SJSA1 (cell line): ENCODE results near the gene TMEM31. TPM values are rescaled to one million over a fixed set of nuclear protein-coding genes. Genes with fewer than 3 reads are reported as not detected.

Source experiments
- DNase-seq, 2 experiments: peaks; one replicate each; pipeline ENCODE4 v3.0.0-alpha.2; 2015 to 2020; ENCODE audit warnings: low spot score in 2 of 2, low read depth in 1 of 2
- H3K27ac ChIP-seq: fragments of 250-450 bp; sonication (Bioruptor Pico); 2 replicates; pipeline ENCODE4 v1.5.1; 2020; ENCODE audit warnings: mild to moderate bottlenecking, moderate library complexity
- H3K27me3 ChIP-seq: fragments of 250-450 bp; sonication (Bioruptor Pico); replicated peaks from 2 replicates; pipeline ENCODE4 v1.5.1; 2020; ENCODE audit warnings: mild to moderate bottlenecking, moderate library complexity
- H3K36me3 ChIP-seq: fragments of 250-450 bp; sonication (Bioruptor Pico); 2 replicates; pipeline ENCODE4 v1.5.1; 2020; ENCODE audit warnings: mild to moderate bottlenecking
- H3K4me1 ChIP-seq: fragments of 250-450 bp; sonication (Bioruptor Pico); replicated peaks from 2 replicates; pipeline ENCODE4 v1.6.1; 2021; ENCODE audit warnings: mild to moderate bottlenecking
- H3K4me3 ChIP-seq: fragments of 250-450 bp; sonication (Bioruptor Pico); 2 replicates; pipeline ENCODE4 v1.5.1; 2020; ENCODE audit warnings: mild to moderate bottlenecking
- H3K9me3 ChIP-seq: fragments of 250-450 bp; sonication (Bioruptor Pico); replicated peaks from 2 replicates; pipeline ENCODE4 v1.5.1; 2020; ENCODE audit warnings: mild to moderate bottlenecking
- total RNA-seq: library from RNA; depleted of rRNA; stranded (reverse); fragments of >200 nt; shearing (Covaris generic); gene quantifications from 2 replicates; pipeline ENCODE4 v1.2.3, GENCODE V29; 2014

Gene TMEM31
- total RNA-seq, 1 experiment from 2014 or later, result not detected

GRCh38 chrX:103688946-103689345, 21.8 kb upstream of the TMEM31 start:
- DNase-seq, result peak in 1 of 2 experiments; percentile 21
- Histone ChIP-seq H3K4me1 (no peaks in the 10 kb centered on the region), H3K9me3 (no peaks in the 10 kb centered on the region), H3K27ac (no peak overlapping the region), H3K36me3 (peaks cover 20% of the 10 kb centered on the region), H3K4me3 (no peak overlapping the region), H3K27me3 (no peaks in the 10 kb centered on the region)

DNA sequence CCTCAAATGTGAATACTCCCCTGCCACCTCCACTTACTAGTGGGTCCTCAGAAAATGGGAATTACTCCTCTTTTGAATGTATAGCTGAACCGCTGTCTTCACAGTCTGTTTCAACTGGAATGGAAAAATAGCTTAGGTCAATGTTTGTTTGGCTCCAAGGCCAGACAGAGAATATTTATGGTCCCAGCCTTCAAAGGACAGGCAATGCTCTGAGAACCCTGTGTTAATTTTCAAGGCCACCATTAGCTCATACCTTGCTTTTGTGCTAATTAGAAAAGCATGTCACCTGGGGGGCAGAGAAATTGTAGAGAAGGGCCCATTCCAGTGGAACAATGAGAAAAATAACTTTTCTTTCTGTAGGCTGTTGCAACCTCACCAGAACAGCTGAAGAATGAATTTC, 19.6 kb upstream of the TMEM31 start:
- no peak overlapping the region for H3K27ac ChIP-seq
- H3K9me3 ChIP-seq, result no peaks in the 10 kb centered on the region
- H3K4me3 ChIP-seq, result no peak overlapping the region
- DNase-seq, result no peak
- no peaks in the 10 kb centered on the region for H3K4me1 ChIP-seq
- no peaks in the 10 kb centered on the region for H3K27me3 ChIP-seq
- peaks cover 3% of the 10 kb centered on the region; the same call in 1 of the 2 replicates for H3K36me3 ChIP-seq

GRCh38 chrX:103697687-103698086, 13.0 kb upstream of the TMEM31 start:
- DNase-seq, result no peak
- H3K9me3 ChIP-seq, result no peaks in the 10 kb centered on the region
- no peak overlapping the region for H3K27ac ChIP-seq
- no peaks in the 10 kb centered on the region for H3K36me3 ChIP-seq
- H3K4me1 ChIP-seq, result no peaks in the 10 kb centered on the region
- no peak overlapping the region for H3K4me3 ChIP-seq
- H3K27me3 ChIP-seq, result no peaks in the 10 kb centered on the region

GRCh38 chrX:103699243-103699642, 11.5 kb upstream of the TMEM31 start:
- Histone ChIP-seq H3K4me1 (no peaks in the 10 kb centered on the region), H3K4me3 (no peak overlapping the region), H3K27me3 (no peaks in the 10 kb centered on the region), H3K9me3 (no peaks in the 10 kb centered on the region), H3K27ac (no peak overlapping the region), H3K36me3 (no peaks in the 10 kb centered on the region)
- no peak for DNase-seq

GRCh38 chrX:103704863-103705262, 5.8 kb upstream of the TMEM31 start:
- Histone ChIP-seq H3K4me3 (no peak overlapping the region), H3K36me3 (no peaks in the 10 kb centered on the region), H3K27me3 (no peaks in the 10 kb centered on the region), H3K4me1 (no peaks in the 10 kb centered on the region), H3K27ac (no peak overlapping the region), H3K9me3 (no peaks in the 10 kb centered on the region)
- DNase-seq, result no peak

DNA sequence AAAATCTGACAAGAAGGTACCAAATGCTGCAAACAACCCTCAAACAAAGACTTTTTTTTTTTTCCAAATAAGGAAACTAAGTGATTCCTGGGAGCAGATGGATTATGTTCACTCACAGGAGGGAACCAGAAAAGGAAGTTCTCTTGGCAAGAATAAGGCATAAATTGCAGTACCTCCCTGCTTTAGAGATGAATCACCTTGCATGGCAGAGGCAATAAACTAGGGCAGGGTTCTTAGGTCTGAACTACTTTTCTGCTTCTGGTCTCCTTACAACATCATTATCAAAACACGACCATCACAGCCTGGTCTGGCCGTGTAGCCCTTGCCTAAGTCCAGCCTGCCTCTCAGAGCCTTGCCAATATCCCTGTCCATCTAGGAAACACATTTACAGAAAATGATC, 6.3 kb downstream of the TMEM31 start:
- H3K9me3 ChIP-seq, result no peaks in the 10 kb centered on the region
- no peaks in the 10 kb centered on the region for H3K27me3 ChIP-seq
- no peaks in the 10 kb centered on the region for H3K4me1 ChIP-seq
- H3K36me3 ChIP-seq, result no peaks in the 10 kb centered on the region
- no peak for DNase-seq
- H3K27ac ChIP-seq, result no peak overlapping the region
- H3K4me3 ChIP-seq, result no peak overlapping the region

DNA sequence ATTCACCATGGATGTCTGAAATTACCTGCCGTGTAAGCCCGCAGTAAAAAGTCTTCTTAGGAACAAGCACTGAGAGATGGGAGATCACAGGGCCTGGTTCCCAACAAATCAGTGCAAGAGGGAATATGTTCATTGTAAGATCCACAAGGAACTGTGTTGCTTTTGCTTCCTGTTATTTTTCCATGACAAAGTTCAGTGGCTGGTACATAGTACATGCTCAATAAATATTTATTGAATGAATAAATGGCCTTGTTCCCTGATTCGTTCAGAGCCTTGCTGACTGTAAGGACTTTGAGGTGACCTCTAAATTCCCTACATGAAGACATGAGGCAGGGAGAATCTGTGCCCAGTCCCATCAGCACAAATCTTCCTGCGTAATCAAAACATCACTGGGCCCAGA, 7.4 kb downstream of the TMEM31 start:
- no peak overlapping the region for H3K27ac ChIP-seq
- no peaks in the 10 kb centered on the region for H3K36me3 ChIP-seq
- no peak overlapping the region for H3K4me3 ChIP-seq
- no peaks in the 10 kb centered on the region for H3K27me3 ChIP-seq
- DNase-seq, result no peak
- no peaks in the 10 kb centered on the region for H3K4me1 ChIP-seq
- H3K9me3 ChIP-seq, result no peaks in the 10 kb centered on the region

- no peaks in the 10 kb centered on the region for H3K27me3 ChIP-seq
- H3K36me3 ChIP-seq, result no peaks in the 10 kb centered on the region
- no peak overlapping the region for H3K4me3 ChIP-seq
- DNase-seq, result no peak
- no peak overlapping the region for H3K27ac ChIP-seq
- H3K9me3 ChIP-seq, result no peaks in the 10 kb centered on the region
- no peaks in the 10 kb centered on the region for H3K4me1 ChIP-seq
These were observed 11.8 kb downstream of the TMEM31 start for GRCh38 chrX:103722505-103722904.

GRCh38 chrX:103726477-103726876, 15.8 kb downstream of the TMEM31 start:
- H3K4me3 ChIP-seq, result no peak overlapping the region

GRCh38 chrX:103727115-103727514, 16.4 kb downstream of the TMEM31 start:
- DNase-seq, result no peak

More at GRCh38 chrX:103726477-103726876, 15.8 kb downstream of the TMEM31 start:
- H3K9me3 ChIP-seq, result no peaks in the 10 kb centered on the region
- no peaks in the 10 kb centered on the region for H3K27me3 ChIP-seq
- H3K4me1 ChIP-seq, result no peaks in the 10 kb centered on the region
- no peaks in the 10 kb centered on the region for H3K36me3 ChIP-seq
- H3K27ac ChIP-seq, result no peak overlapping the region
- no peak for DNase-seq

GRCh38 chrX:103729015-103729414, 18.3 kb downstream of the TMEM31 start:
- Histone ChIP-seq H3K9me3 (no peaks in the 10 kb centered on the region), H3K27me3 (no peaks in the 10 kb centered on the region), H3K36me3 (no peaks in the 10 kb centered on the region), H3K27ac (no peak overlapping the region), H3K4me1 (no peaks in the 10 kb centered on the region), H3K4me3 (no peak overlapping the region)
- DNase-seq, result no peak

More at GRCh38 chrX:103727115-103727514, 16.4 kb downstream of the TMEM31 start:
- Histone ChIP-seq H3K4me1 (no peaks in the 10 kb centered on the region), H3K9me3 (no peaks in the 10 kb centered on the region), H3K27me3 (no peaks in the 10 kb centered on the region), H3K36me3 (no peaks in the 10 kb centered on the region), H3K4me3 (no peak overlapping the region), H3K27ac (no peak overlapping the region)

GRCh38 chrX:103730147-103730795, 19.6 kb downstream of the TMEM31 start:
- Histone ChIP-seq H3K27ac (no peak overlapping the region), H3K27me3 (no peaks in the 10 kb centered on the region), H3K4me3 (no peak overlapping the region), H3K4me1 (no peaks in the 10 kb centered on the region), H3K36me3 (no peaks in the 10 kb centered on the region), H3K9me3 (no peaks in the 10 kb centered on the region)
- no peak for DNase-seq

DNA sequence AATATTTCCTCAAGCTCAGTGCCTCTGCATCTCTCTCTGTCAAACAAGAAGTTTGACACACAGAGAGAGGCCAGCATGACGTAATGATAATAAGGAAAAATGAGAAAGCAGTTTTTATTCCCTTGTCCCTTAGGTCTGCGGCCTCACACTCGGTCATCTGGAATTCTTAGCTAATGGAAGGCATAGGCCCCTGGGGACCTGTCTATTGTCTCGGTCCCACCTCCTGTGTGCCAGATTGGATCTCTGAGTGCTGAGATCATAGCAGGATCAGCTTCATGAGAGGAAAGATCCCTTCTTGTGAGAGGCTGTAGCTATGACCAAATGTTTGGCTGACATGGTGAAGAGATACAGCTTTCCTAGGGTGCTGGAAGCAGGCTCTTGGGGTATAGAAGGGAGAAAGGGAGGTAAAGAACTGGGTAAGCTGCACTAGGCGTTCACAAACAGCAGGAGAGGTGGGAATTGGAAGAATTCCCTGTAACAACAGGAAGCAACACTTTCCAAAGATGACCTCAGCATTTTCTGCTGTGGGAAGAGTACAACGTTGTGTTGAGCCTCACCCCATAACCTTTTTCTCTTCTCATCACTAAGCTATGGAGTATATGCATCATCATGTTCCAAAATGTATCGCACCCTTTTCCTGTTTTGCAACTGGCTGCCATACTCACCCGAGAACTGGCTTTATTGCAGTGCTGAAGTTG, 20.2 kb downstream of the TMEM31 start:
- Histone ChIP-seq H3K36me3 (no peaks in the 10 kb centered on the region), H3K27me3 (no peaks in the 10 kb centered on the region), H3K4me1 (no peaks in the 10 kb centered on the region), H3K4me3 (no peak overlapping the region), H3K9me3 (no peaks in the 10 kb centered on the region), H3K27ac (no peak overlapping the region)
- DNase-seq, result no peak

DNA sequence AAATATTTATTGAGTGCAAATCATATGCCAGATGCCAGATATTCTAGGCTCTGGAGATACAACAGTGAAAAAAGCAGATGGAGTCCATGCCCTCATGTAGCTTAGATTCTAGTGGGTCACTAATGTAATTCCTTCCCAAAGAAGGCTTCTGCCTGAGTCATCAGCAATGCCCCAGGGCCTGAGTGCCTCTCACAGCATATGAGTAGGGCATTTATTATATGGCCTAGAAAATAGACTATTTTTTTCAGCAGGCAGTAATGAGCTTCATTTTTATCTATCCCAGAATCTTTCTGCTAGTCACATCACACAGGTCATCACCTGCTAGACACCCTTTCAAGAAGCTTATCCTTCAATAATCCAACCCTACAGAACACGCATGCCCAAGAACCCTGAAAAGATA, 22.3 kb downstream of the TMEM31 start:
- DNase-seq, result no peak
- no peaks in the 10 kb centered on the region for H3K36me3 ChIP-seq

More for the DNA sequence above, 22.3 kb downstream of the TMEM31 start:
- H3K27ac ChIP-seq, result no peak overlapping the region
- H3K4me1 ChIP-seq, result no peaks in the 10 kb centered on the region
- H3K4me3 ChIP-seq, result no peak overlapping the region
- no peaks in the 10 kb centered on the region for H3K9me3 ChIP-seq
- no peaks in the 10 kb centered on the region for H3K27me3 ChIP-seq
